PC-9 (cell line): ENCODE measurements around the gene APOH. TPM values are rescaled to one million over a fixed set of nuclear protein-coding genes. Genes with fewer than 3 reads are reported as not detected.

Experiments used
- BruUV-seq: library from RNA; stranded (reverse); fragments of 400-500 nt; replicated peaks from 2 replicates; lab custom pipeline; 2021; lab: Mats Ljungman, UMichigan
- CTCF ChIA-PET: fragments of 300-600 bp; sonication (Branson Sonifier 250); formaldehyde crosslinking; loops from one replicate; lab custom pipeline; 2022; ENCODE audit warnings: antibody characterized with exemption; lab: Charles Lee
- POLR2A ChIA-PET: fragments of 300-600 bp; sonication (Branson Sonifier 250); formaldehyde crosslinking; loops from one replicate; lab custom pipeline; 2022; ENCODE audit warnings: antibody characterized with exemption; ENCODE audit not compliant: unreplicated experiment; lab: Charles Lee
- DNase-seq, 2 experiments: peaks; one replicate each; pipeline versions ENCODE4 v3.0.0 to v3.0.0-alpha.2; 2015 to 2022; ENCODE audit warnings: mixed read lengths in 1 of 2
- H2AFZ ChIP-seq: fragments of 200-600 bp; sonication (generic); 2 replicates; pipeline ENCODE4 v1.8.1; 2017; ENCODE audit warnings: antibody characterized with exemption
- H3F3A ChIP-seq: fragments of 200-600 bp; sonication (generic); 2 replicates; pipeline ENCODE4 v1.8.1; 2017; ENCODE audit warnings: antibody characterized with exemption, mild to moderate bottlenecking, low read depth; ENCODE audit not compliant: insufficient read depth
- H3K27ac ChIP-seq: fragments of 200-600 bp; sonication (generic); 2 replicates; pipeline ENCODE4 v1.6.1; 2016; ENCODE audit warnings: mixed run types
- H3K27me3 ChIP-seq: fragments of 200-600 bp; sonication (generic); 2 replicates; pipeline ENCODE4 v1.6.1; 2016; ENCODE audit warnings: low read depth, mixed run types; ENCODE audit not compliant: insufficient read depth
- H3K36me3 ChIP-seq: fragments of 200-600 bp; sonication (generic); 2 replicates; pipeline ENCODE4 v1.6.1; 2016; ENCODE audit warnings: low read depth, mixed run types
- H3K4me1 ChIP-seq: fragments of 200-600 bp; sonication (generic); replicated peaks from 2 replicates; pipeline ENCODE4 v1.6.1; 2016; ENCODE audit warnings: mixed run types; ENCODE audit not compliant: insufficient read depth
- H3K4me2 ChIP-seq: fragments of 200-600 bp; sonication (generic); 2 replicates; pipeline ENCODE4 v1.6.1; 2017; ENCODE audit warnings: mixed run types
- H3K4me3 ChIP-seq: fragments of 200-600 bp; sonication (generic); 2 replicates; pipeline ENCODE4 v1.6.1; 2016; ENCODE audit warnings: mixed run types
- H3K79me2 ChIP-seq: fragments of 200-600 bp; sonication (generic); 2 replicates; pipeline ENCODE4 v1.6.1; 2017; ENCODE audit warnings: low read depth, mixed run types
- H3K9me2 ChIP-seq: fragments of 200-600 bp; sonication (generic); 2 replicates; pipeline ENCODE4 v1.8.1; 2017; ENCODE audit warnings: mild to moderate bottlenecking; ENCODE audit not compliant: insufficient read depth
- H3K9me3 ChIP-seq: fragments of 200-600 bp; sonication (generic); 2 replicates; pipeline ENCODE4 v1.8.1; 2016; ENCODE audit warnings: low read depth; ENCODE audit not compliant: insufficient read depth
- H4K20me1 ChIP-seq: fragments of 200-600 bp; sonication (generic); 2 replicates; pipeline ENCODE4 v1.8.1; 2017; ENCODE audit not compliant: insufficient read depth
- CTCF ChIP-seq: fragments of 200-600 bp; sonication (generic); conservative IDR thresholded peaks from 2 replicates; pipeline ENCODE4 v1.6.1; 2017; ENCODE audit warnings: mixed run types, antibody characterized with exemption, mild to moderate bottlenecking, moderate library complexity
- EZH2 ChIP-seq: fragments of 200-600 bp; sonication (generic); IDR thresholded peaks from 2 replicates; pipeline ENCODE4 v1.8.0; 2017; ENCODE audit warnings: antibody characterized with exemption, low read depth
- intact Hi-C: fragments of 100-400 bp; cut with micrococcal nuclease; formaldehyde crosslinking; loops from one replicate; pipeline ENCODE4 v1.10.0; 2022; ENCODE audit not compliant: unreplicated experiment
- total RNA-seq: library from RNA; stranded (reverse); gene quantifications from 2 replicates; pipeline ENCODE4 v1.2.3, GENCODE V29; 2021

APOH gene
- total RNA-seq, 1 experiment from 2014 or later, result not detected

- H3F3A ChIP-seq, result no peaks in the 10 kb centered on the region
- no peak overlapping the region for H3K4me3 ChIP-seq
- intact Hi-C loops, result no loop called here
- no peaks in the 10 kb centered on the region for H3K9me3 ChIP-seq
- H3K27ac ChIP-seq, result no peak overlapping the region
- H3K36me3 ChIP-seq, result no peaks in the 10 kb centered on the region
- H3K27me3 ChIP-seq, result no peaks in the 10 kb centered on the region
- no peak for TF ChIP-seq CTCF
- no peak for TF ChIP-seq EZH2
- H3K9me2 ChIP-seq, result no peaks in the 10 kb centered on the region
- no peaks in the 10 kb centered on the region for H4K20me1 ChIP-seq
- POLR2A ChIA-PET, result no interaction called here
- no peak for DNase-seq
- peaks cover 6% of the 10 kb centered on the region for H3K4me1 ChIP-seq
- CTCF ChIA-PET, result no interaction called here
- no peak overlapping the region for H2AFZ ChIP-seq
- no peaks in the 10 kb centered on the region for H3K79me2 ChIP-seq
- BruUV-seq, result no TSS peak
- no peak overlapping the region for H3K4me2 ChIP-seq
Observed at GRCh38 chr17:66250686-66251085, 21.5 kb upstream of the APOH start.

- Histone ChIP-seq H3K79me2 (no peaks in the 10 kb centered on the region), H2AFZ (no peak overlapping the region), H3K4me3 (no peak overlapping the region), H4K20me1 (no peaks in the 10 kb centered on the region), H3K27me3 (no peaks in the 10 kb centered on the region), H3K27ac (no peak overlapping the region), H3K9me2 (no peaks in the 10 kb centered on the region), H3K36me3 (no peaks in the 10 kb centered on the region), H3K4me1 (no peaks in the 10 kb centered on the region), H3K4me2 (no peak overlapping the region), H3K9me3 (no peaks in the 10 kb centered on the region), H3F3A (no peaks in the 10 kb centered on the region)
- DNase-seq, result no peak
- TF ChIP-seq CTCF (no peak), EZH2 (no peak)
- POLR2A ChIA-PET, result no interaction called here
- CTCF ChIA-PET, result no interaction called here
- intact Hi-C loops, result no loop called here
- BruUV-seq, result no TSS peak
Observed at GRCh38 chr17:66248285-66248684, 19.1 kb upstream of the APOH start.

- no peak overlapping the region for H3K4me2 ChIP-seq
- no peaks in the 10 kb centered on the region for H3K9me3 ChIP-seq
- no TSS peak for BruUV-seq
- no peak for TF ChIP-seq CTCF
- TF ChIP-seq EZH2, result no peak
- H3K9me2 ChIP-seq, result no peaks in the 10 kb centered on the region
- DNase-seq, result no peak
- POLR2A ChIA-PET, result no interaction called here
- no peaks in the 10 kb centered on the region for H3K27me3 ChIP-seq
- intact Hi-C loops, result no loop called here
- H3K4me1 ChIP-seq, result peaks cover 10% of the 10 kb centered on the region
- H3F3A ChIP-seq, result peaks cover 14% of the 10 kb centered on the region; the same call in 1 of the 2 replicates
- H2AFZ ChIP-seq, result no peak overlapping the region
- no peaks in the 10 kb centered on the region for H3K79me2 ChIP-seq
- H3K27ac ChIP-seq, result no peak overlapping the region
- CTCF ChIA-PET, result interaction anchor here (0.6 kb wide), 1 partner anchor 427 kb away, joined by 3 read pairs; no protein-coding TSS in a partner anchor
- no peaks in the 10 kb centered on the region for H3K36me3 ChIP-seq
- no peak overlapping the region for H3K4me3 ChIP-seq
- H4K20me1 ChIP-seq, result no peaks in the 10 kb centered on the region; the same call in 1 of the 2 replicates
Observed at GRCh38 chr17:66241839-66242238, 12.6 kb upstream of the APOH start.
